Measurements from ENCODE around the gene SCUBE3.

GRCh38 chr6:35291491-35291890 lies 77.7 kb downstream of the SCUBE3 start:
- TF ChIP-seq SPI1 (IDR thresholded peaks at IDR 0.05; ENCODE audit: borderline replicate concordance, low read depth) (no peak), CTCF (IDR thresholded peaks at IDR 0.05; ENCODE audit: insufficient read depth, low read length) (no peak), POLR2AphosphoS5 (IDR thresholded peaks at IDR 0.05; ENCODE audit: low read depth) (no peak)

Measured in HL-60 (cell line).